ENCODE results near the gene SLC12A9. TPM values are rescaled to one million over a fixed set of nuclear protein-coding genes. Genes with fewer than 3 reads are reported as not detected.
"Not testable (repeated sequence)": the region's sequence is repeated elsewhere in the genome, so short reads cannot be mapped to it uniquely, and the experiment has no call there.

Gene SLC12A9
- total RNA-seq, 1 experiment from 2014 or later: 17.2 TPM

- no peak for DNase-seq (ENCODE audit: low read depth)
These were observed 43.6 kb downstream of the SLC12A9 start for GRCh38 chr7:100895956-100896731.

GRCh38 chr7:100896732-100897608, 44.5 kb downstream of the SLC12A9 start:
- DNase-seq (ENCODE audit: low read depth): no peak

- no peak for DNase-seq (ENCODE audit: low read depth)
These were observed 45.4 kb downstream of the SLC12A9 start for GRCh38 chr7:100897772-100898454.

GRCh38 chr7:100899432-100899831, 46.9 kb downstream of the SLC12A9 start:
- no peak for DNase-seq (ENCODE audit: low read depth)

- no peak for DNase-seq (ENCODE audit: low read depth)
These were observed 48.5 kb downstream of the SLC12A9 start for GRCh38 chr7:100900978-100901377.

- DNase-seq (ENCODE audit: low read depth): no peak
These were observed 49.4 kb downstream of the SLC12A9 start for GRCh38 chr7:100901921-100902332.

- DNase-seq (ENCODE audit: low read depth): no peak
These were observed 50.1 kb downstream of the SLC12A9 start for GRCh38 chr7:100902638-100903037.

GRCh38 chr7:100908512-100908911, 56.0 kb downstream of the SLC12A9 start:
- DNase-seq (ENCODE audit: low read depth): no peak

GRCh38 chr7:100910443-100910842, 57.9 kb downstream of the SLC12A9 start:
- not testable (repeated sequence) for DNase-seq (ENCODE audit: low read depth)

GRCh38 chr7:100911484-100911883, 59.0 kb downstream of the SLC12A9 start:
- DNase-seq (ENCODE audit: low read depth): no peak

GRCh38 chr7:100914208-100914878, 61.8 kb downstream of the SLC12A9 start:
- peak; percentile 57 for DNase-seq (ENCODE audit: low read depth)

GRCh38 chr7:100914879-100915447, 62.5 kb downstream of the SLC12A9 start:
- peak; percentile 81 for DNase-seq (ENCODE audit: low read depth)

Other genes with a start within 250 kb of the SLC12A9 start
- gene MOSPD3, start 240.2 kb upstream of the SLC12A9 start, total RNA-seq (2014; rRNA removed; shearing (Covaris generic)): 15.6 and 22.0 TPM in 2 replicates
- 1.6 and 1.8 TPM in 2 replicates for gene TFR2, start 211.2 kb upstream of the SLC12A9 start, total RNA-seq (2014; rRNA removed; shearing (Covaris generic))
- not detected in 2 replicates for gene ACTL6B, start 196.3 kb upstream of the SLC12A9 start, total RNA-seq (2014; rRNA removed; shearing (Covaris generic))
- 88.6 and 151 TPM in 2 replicates for gene GNB2, start 179.0 kb upstream of the SLC12A9 start, total RNA-seq (2014; rRNA removed; shearing (Covaris generic))
- gene GIGYF1, start 158.5 kb upstream of the SLC12A9 start, total RNA-seq (2014; rRNA removed; shearing (Covaris generic)): 4.0 and 12.2 TPM in 2 replicates
- 55.9 and 69.5 TPM in 2 replicates for gene POP7, start 146.6 kb upstream of the SLC12A9 start, total RNA-seq (2014; rRNA removed; shearing (Covaris generic))
- gene EPO, start 132.2 kb upstream of the SLC12A9 start, total RNA-seq (2014; rRNA removed; shearing (Covaris generic)): not detected in 2 replicates
- not detected in 2 replicates for gene ZAN, start 119.1 kb upstream of the SLC12A9 start, total RNA-seq (2014; rRNA removed; shearing (Covaris generic))
- 26.3 and 36.8 TPM in 2 replicates for gene EPHB4, start 25.2 kb upstream of the SLC12A9 start, total RNA-seq (2014; rRNA removed; shearing (Covaris generic))
- gene TRIP6, start 14.7 kb downstream of the SLC12A9 start, total RNA-seq (2014; rRNA removed; shearing (Covaris generic)): 80.1 and 106 TPM in 2 replicates
- gene SRRT, start 22.4 kb downstream of the SLC12A9 start, total RNA-seq (2014; rRNA removed; shearing (Covaris generic)): 50.8 and 73.9 TPM in 2 replicates
- gene UFSP1, start 37.0 kb downstream of the SLC12A9 start, total RNA-seq (2014; rRNA removed; shearing (Covaris generic)): 0.91 and 1.3 TPM in 2 replicates
- gene ACHE, start 43.2 kb downstream of the SLC12A9 start, total RNA-seq (2014; rRNA removed; shearing (Covaris generic)): not detected in 2 replicates
- not detected in 2 replicates for gene MUC3A, start 96.8 kb downstream of the SLC12A9 start, total RNA-seq (2014; rRNA removed; shearing (Covaris generic))
- gene MUC12, start 116.9 kb downstream of the SLC12A9 start, total RNA-seq (2014; rRNA removed; shearing (Covaris generic)): 1.4 and 4.5 TPM in 2 replicates
- not detected in 2 replicates for gene MUC17, start 167.4 kb downstream of the SLC12A9 start, total RNA-seq (2014; rRNA removed; shearing (Covaris generic))
- gene TRIM56, start 232.8 kb downstream of the SLC12A9 start, total RNA-seq (2014; rRNA removed; shearing (Covaris generic)): 4.2 and 11.9 TPM in 2 replicates